Measurements from ENCODE around the gene FSTL4. TPM values are rescaled to one million over a fixed set of nuclear protein-coding genes. Genes with fewer than 3 reads are reported as not detected.

FSTL4 gene
- total RNA-seq, 2 donors from 2014 or later: 4.4 to 5.5 TPM

GRCh38 chr5:133415906-133416305 is 196.4 kb downstream of the FSTL4 start:
- no peak overlapping the region for H3K9ac ChIP-seq (ENCODE audit: extremely low read depth, low read length, poor library complexity, severe bottlenecking)
- no peak overlapping the region for H3K27ac Mint-ChIP-seq
- TF ChIP-seq, protein P1, sequence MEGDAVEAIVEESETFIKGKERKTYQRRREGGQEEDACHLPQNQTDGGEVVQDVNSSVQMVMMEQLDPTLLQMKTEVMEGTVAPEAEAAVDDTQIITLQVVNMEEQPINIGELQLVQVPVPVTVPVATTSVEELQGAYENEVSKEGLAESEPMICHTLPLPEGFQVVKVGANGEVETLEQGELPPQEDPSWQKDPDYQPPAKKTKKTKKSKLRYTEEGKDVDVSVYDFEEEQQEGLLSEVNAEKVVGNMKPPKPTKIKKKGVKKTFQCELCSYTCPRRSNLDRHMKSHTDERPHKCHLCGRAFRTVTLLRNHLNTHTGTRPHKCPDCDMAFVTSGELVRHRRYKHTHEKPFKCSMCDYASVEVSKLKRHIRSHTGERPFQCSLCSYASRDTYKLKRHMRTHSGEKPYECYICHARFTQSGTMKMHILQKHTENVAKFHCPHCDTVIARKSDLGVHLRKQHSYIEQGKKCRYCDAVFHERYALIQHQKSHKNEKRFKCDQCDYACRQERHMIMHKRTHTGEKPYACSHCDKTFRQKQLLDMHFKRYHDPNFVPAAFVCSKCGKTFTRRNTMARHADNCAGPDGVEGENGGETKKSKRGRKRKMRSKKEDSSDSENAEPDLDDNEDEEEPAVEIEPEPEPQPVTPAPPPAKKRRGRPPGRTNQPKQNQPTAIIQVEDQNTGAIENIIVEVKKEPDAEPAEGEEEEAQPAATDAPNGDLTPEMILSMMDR (conservative IDR thresholded peaks at IDR 0.05): no peak

DNA sequence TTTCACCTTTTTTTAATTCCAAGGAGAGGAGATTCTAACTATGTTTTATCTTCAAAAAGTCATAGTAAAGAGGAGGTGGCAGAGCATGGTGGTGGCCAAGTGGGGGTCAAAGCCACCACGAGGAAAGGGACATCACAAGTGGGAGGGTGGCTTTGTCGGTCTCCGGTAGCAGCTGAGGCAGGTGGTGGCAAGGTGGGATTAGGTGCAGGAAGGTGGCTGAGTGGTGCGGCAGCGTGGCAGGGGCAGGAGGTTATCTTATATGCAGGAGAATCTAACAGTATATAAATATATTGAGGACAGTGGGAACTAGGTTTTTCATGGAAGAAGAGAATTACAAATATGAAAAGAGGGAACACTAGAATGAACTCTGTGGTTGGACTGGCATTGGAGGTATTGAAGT is 196.8 kb downstream of the FSTL4 start:
- Mint-ChIP-seq H3K27me3 (ENCODE audit: insufficient read depth) (no peaks in the 10 kb centered on the region), H3K27ac (no peak overlapping the region), H3K9me3 (peaks cover 3% of the 10 kb centered on the region), H3K4me3 (no peak overlapping the region), H3K4me1 (no peaks in the 10 kb centered on the region), H3K36me3 (ENCODE audit: low read depth) (no peaks in the 10 kb centered on the region)
- Histone ChIP-seq H3K36me3 (ENCODE audit: control insufficient read depth, insufficient read depth, low read length) (no peaks in the 10 kb centered on the region), H3K9me3 (ENCODE audit: control insufficient read depth, low read length) (peaks cover 7% of the 10 kb centered on the region), H3K4me3 (ENCODE audit: low read length) (no peak overlapping the region), H3K9ac (ENCODE audit: extremely low read depth, low read length, poor library complexity, severe bottlenecking) (no peak overlapping the region), H3K27me3 (ENCODE audit: control insufficient read depth, insufficient read depth, low read length, poor library complexity, severe bottlenecking) (no peaks in the 10 kb centered on the region), H3K27ac (ENCODE audit: low read depth, low read length) (no peak overlapping the region), H3K4me1 (ENCODE audit: control insufficient read depth, insufficient read depth, low read length) (no peaks in the 10 kb centered on the region)
- no peak for DNase-seq
- WGBS, 2 experiments (ENCODE audit: insufficient coverage in 1 of 2, insufficient read length in 1 of 2): 93 to 100% methylated on average over 2 to 5 of the region's 5 CpGs
- TF ChIP-seq, protein P1 (conservative IDR thresholded peaks at IDR 0.05): no peak

More at GRCh38 chr5:133415906-133416305, 196.4 kb downstream of the FSTL4 start:
- Mint-ChIP-seq H3K9me3 (peaks cover 3% of the 10 kb centered on the region), H3K4me3 (no peak overlapping the region), H3K36me3 (ENCODE audit: low read depth) (no peaks in the 10 kb centered on the region), H3K4me1 (no peaks in the 10 kb centered on the region), H3K27me3 (ENCODE audit: insufficient read depth) (no peaks in the 10 kb centered on the region)
- Histone ChIP-seq H3K27me3 (ENCODE audit: control insufficient read depth, insufficient read depth, low read length, poor library complexity, severe bottlenecking) (no peaks in the 10 kb centered on the region), H3K36me3 (ENCODE audit: control insufficient read depth, insufficient read depth, low read length) (no peaks in the 10 kb centered on the region), H3K27ac (ENCODE audit: low read depth, low read length) (no peak overlapping the region), H3K4me1 (ENCODE audit: control insufficient read depth, insufficient read depth, low read length) (no peaks in the 10 kb centered on the region), H3K9me3 (ENCODE audit: control insufficient read depth, low read length) (peaks cover 7% of the 10 kb centered on the region), H3K4me3 (ENCODE audit: low read length) (no peak overlapping the region)
- WGBS, 2 experiments (ENCODE audit: insufficient coverage in 1 of 2, insufficient read length in 1 of 2): 87 to 94% methylated on average over 3 to 5 of the region's 5 CpGs
- no peak for DNase-seq

GRCh38 chr5:133412661-133413060 is 199.7 kb downstream of the FSTL4 start:
- Histone ChIP-seq H3K27ac (ENCODE audit: low read depth, low read length) (no peak overlapping the region), H3K9ac (ENCODE audit: extremely low read depth, low read length, poor library complexity, severe bottlenecking) (no peak overlapping the region), H3K4me3 (ENCODE audit: low read length) (no peak overlapping the region), H3K4me1 (ENCODE audit: control insufficient read depth, insufficient read depth, low read length) (no peaks in the 10 kb centered on the region), H3K9me3 (ENCODE audit: control insufficient read depth, low read length) (no peaks in the 10 kb centered on the region), H3K36me3 (ENCODE audit: control insufficient read depth, insufficient read depth, low read length) (no peaks in the 10 kb centered on the region), H3K27me3 (ENCODE audit: control insufficient read depth, insufficient read depth, low read length, poor library complexity, severe bottlenecking) (no peaks in the 10 kb centered on the region)
- Mint-ChIP-seq H3K27me3 (ENCODE audit: insufficient read depth) (no peaks in the 10 kb centered on the region), H3K4me1 (peaks cover 4% of the 10 kb centered on the region), H3K36me3 (ENCODE audit: low read depth) (no peaks in the 10 kb centered on the region), H3K27ac (no peak overlapping the region), H3K4me3 (no peak overlapping the region), H3K9me3 (no peaks in the 10 kb centered on the region)
- TF ChIP-seq, protein P1 (conservative IDR thresholded peaks at IDR 0.05): no peak
- WGBS, 2 experiments (ENCODE audit: insufficient coverage in 1 of 2, insufficient read length in 1 of 2): 100% methylated on average over 2 of the region's 2 CpGs; no CpG with 5 or more reads in 1 of the 2 experiments
- no peak for DNase-seq
